GM12878 (cell line): ENCODE results near the gene MYL11. TPM values are rescaled to one million over a fixed set of nuclear protein-coding genes. Genes with fewer than 3 reads are reported as not detected.

Experiments
- CBFB ChIP-seq: IDR thresholded peaks from 2 replicates; pipeline ENCODE4 v1.6.1; 2016; ENCODE audit warnings: antibody characterized with exemption, low read depth
- CHD4 ChIP-seq: fragments of 200-600 bp; sonication (generic); IDR thresholded peaks from 2 replicates; pipeline ENCODE4 v1.6.1; 2016; ENCODE audit warnings: mild to moderate bottlenecking
- CUX1 ChIP-seq: IDR thresholded peaks from 2 replicates; pipeline ENCODE4 v1.6.1; 2012; ENCODE audit warnings: improper control_type of control experiment, low read depth, low read length; ENCODE audit not compliant: insufficient replicate concordance
- EGR1 ChIP-seq, 2 experiments: IDR thresholded peaks; 1 replicate in 1 of 2; 2 replicates in 1 of 2; pipeline ENCODE4 v1.6.1; 2011 to 2012; ENCODE audit warnings: low read depth in 2 of 2, low read length in 2 of 2, borderline replicate concordance in 1 of 2, mild to moderate bottlenecking in 1 of 2, moderate library complexity in 1 of 2
- FOS ChIP-seq: IDR thresholded peaks from 3 replicates; pipeline ENCODE4 v1.6.1; 2011; ENCODE audit warnings: borderline replicate concordance; ENCODE audit not compliant: insufficient read length; ENCODE audit errors: extremely low read depth
- JUNB ChIP-seq: IDR thresholded peaks from 2 replicates; pipeline ENCODE4 v1.6.1; 2016; ENCODE audit warnings: antibody characterized with exemption, mild to moderate bottlenecking
- LARP7 ChIP-seq: fragments of 450-650 bp; IDR thresholded peaks from 2 replicates; pipeline ENCODE4 v1.6.1; 2017; ENCODE audit warnings: mild to moderate bottlenecking
- MTA2 ChIP-seq: fragments of 450-650 bp; IDR thresholded peaks from 2 replicates; pipeline ENCODE4 v1.6.1; 2016; ENCODE audit warnings: low read depth, mild to moderate bottlenecking, moderate library complexity
- NR2F1 ChIP-seq: fragments of 450-650 bp; conservative IDR thresholded peaks from 2 replicates; pipeline ENCODE4 v1.6.1; 2017; ENCODE audit warnings: mild to moderate bottlenecking
- NRF1 ChIP-seq: conservative IDR thresholded peaks from 2 replicates; pipeline ENCODE4 v1.6.1; 2011; ENCODE audit warnings: mild to moderate bottlenecking, low read depth, low read length, improper control_type of control experiment
- POLR2A ChIP-seq: IDR thresholded peaks from 2 replicates; pipeline ENCODE4 v1.6.1; 2011; ENCODE audit warnings: low read depth, mild to moderate bottlenecking, low read length
- SMARCA5 ChIP-seq: fragments of 450-650 bp; IDR thresholded peaks from 2 replicates; pipeline ENCODE4 v1.6.1; 2017; ENCODE audit warnings: mild to moderate bottlenecking
- SP1 ChIP-seq: IDR thresholded peaks from one replicate; pipeline ENCODE4 v1.6.1; 2011; ENCODE audit warnings: low read depth, low read length
- SPI1 ChIP-seq: IDR thresholded peaks from 2 replicates; pipeline ENCODE4 v1.6.1; 2011; ENCODE audit warnings: low read depth, mild to moderate bottlenecking, low read length, moderate library complexity, borderline replicate concordance; ENCODE audit not compliant: insufficient read depth
- TARDBP ChIP-seq: IDR thresholded peaks from 2 replicates; pipeline ENCODE4 v1.6.1; 2016; ENCODE audit warnings: borderline replicate concordance
- YY1 ChIP-seq: IDR thresholded peaks from 2 replicates; pipeline ENCODE4 v1.6.1; 2011; ENCODE audit warnings: low read depth, mild to moderate bottlenecking, low read length
- ZNF274 ChIP-seq: IDR thresholded peaks from one replicate; pipeline ENCODE4 v1.8.0; 2011; ENCODE audit not compliant: insufficient read length, insufficient read depth
- ZNF622 ChIP-seq: fragments of 450-650 bp; IDR thresholded peaks from 2 replicates; pipeline ENCODE4 v1.6.1; 2017; ENCODE audit warnings: mild to moderate bottlenecking, inconsistent platforms
- ZNF687 ChIP-seq: fragments of 450-650 bp; IDR thresholded peaks from 2 replicates; pipeline ENCODE4 v1.6.1; 2017; ENCODE audit warnings: mild to moderate bottlenecking, moderate library complexity
- polyA plus RNA-seq, 11 experiments: library from polyadenylated mRNA; depleted of rRNA in 4 of 11; unstranded in 6 of 11; stranded (reverse) in 5 of 11; fragments of >200 nt; fragmentation: Nextera tagmentation in 4 of 11; fragmentation: Illumina TruSeq in 1 of 11; extraction: Ambion mirVana in 4 of 11; extraction: Trizol in 1 of 11; gene quantifications; 1 replicate in 1 of 11; 2 replicates in 10 of 11; pipeline versions ENCODE4 v1.2.1 to v1.2.3, GENCODE V29; 2011 to 2016; ENCODE audit warnings: inconsistent platforms in 2 of 11, missing spikeins in 2 of 11, low read depth in 1 of 11
- total RNA-seq, 4 experiments: library from RNA; depleted of rRNA in 3 of 4; stranded (reverse); fragments of >200 nt in 3 of 4; fragmentation: Illumina TruSeq in 1 of 4; extraction: Trizol in 1 of 4; gene quantifications; 2 replicates each; pipeline versions ENCODE4 v1.2.1 to v1.2.3, GENCODE V29; 2013 to 2021
- TF ChIP-seq, protein P1 (sequence below): IDR thresholded peaks from 2 replicates; pipeline ENCODE4 v1.6.1; 2012; ENCODE audit warnings: mild to moderate bottlenecking, low read depth, low read length

Gene MYL11
- total and polyA plus RNA-seq, 10 of the 15 experiments (the other 5 are each of a cell fraction or from before 2014, with no cell fraction given) = 0.19 to 1.2 (median 0.61) TPM; not detected in 5

DNA sequence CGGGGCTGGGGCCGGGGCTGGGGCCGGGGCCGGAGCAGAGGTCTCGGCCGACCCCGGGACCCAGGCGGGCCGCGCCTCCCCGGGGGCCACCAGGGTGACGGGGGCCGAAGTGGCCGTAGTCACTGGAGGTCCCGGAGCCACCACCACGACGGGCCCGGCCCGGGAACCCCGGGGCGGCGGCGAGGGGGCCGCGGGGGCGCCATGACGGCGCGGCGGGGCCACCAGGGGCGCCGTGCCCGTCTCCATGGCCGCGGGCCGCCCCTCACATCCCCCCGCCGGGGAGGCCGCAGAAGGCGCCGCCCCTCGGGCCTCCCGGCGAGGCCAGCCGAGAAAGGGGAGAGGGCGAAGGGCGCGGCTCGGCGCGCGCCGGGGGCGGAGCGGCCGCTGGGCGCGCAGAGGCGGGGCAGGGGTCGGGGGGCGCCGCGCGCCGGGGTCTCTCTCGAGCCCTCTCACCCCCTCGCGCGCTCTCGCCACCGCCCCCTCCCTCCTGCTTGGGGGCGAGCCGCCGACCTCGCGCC lies 4.6 kb upstream of the MYL11 start (continued):
- TF ChIP-seq, protein P1, sequence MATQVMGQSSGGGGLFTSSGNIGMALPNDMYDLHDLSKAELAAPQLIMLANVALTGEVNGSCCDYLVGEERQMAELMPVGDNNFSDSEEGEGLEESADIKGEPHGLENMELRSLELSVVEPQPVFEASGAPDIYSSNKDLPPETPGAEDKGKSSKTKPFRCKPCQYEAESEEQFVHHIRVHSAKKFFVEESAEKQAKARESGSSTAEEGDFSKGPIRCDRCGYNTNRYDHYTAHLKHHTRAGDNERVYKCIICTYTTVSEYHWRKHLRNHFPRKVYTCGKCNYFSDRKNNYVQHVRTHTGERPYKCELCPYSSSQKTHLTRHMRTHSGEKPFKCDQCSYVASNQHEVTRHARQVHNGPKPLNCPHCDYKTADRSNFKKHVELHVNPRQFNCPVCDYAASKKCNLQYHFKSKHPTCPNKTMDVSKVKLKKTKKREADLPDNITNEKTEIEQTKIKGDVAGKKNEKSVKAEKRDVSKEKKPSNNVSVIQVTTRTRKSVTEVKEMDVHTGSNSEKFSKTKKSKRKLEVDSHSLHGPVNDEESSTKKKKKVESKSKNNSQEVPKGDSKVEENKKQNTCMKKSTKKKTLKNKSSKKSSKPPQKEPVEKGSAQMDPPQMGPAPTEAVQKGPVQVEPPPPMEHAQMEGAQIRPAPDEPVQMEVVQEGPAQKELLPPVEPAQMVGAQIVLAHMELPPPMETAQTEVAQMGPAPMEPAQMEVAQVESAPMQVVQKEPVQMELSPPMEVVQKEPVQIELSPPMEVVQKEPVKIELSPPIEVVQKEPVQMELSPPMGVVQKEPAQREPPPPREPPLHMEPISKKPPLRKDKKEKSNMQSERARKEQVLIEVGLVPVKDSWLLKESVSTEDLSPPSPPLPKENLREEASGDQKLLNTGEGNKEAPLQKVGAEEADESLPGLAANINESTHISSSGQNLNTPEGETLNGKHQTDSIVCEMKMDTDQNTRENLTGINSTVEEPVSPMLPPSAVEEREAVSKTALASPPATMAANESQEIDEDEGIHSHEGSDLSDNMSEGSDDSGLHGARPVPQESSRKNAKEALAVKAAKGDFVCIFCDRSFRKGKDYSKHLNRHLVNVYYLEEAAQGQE = no peak
- TF ChIP-seq NRF1 (no peak), LARP7 (peak; percentile 93), CBFB (no peak), SP1 (no peak), CUX1 (no peak), FOS (no peak), CHD4 (no peak), ZNF687 (0 out of 2 replicates have a peak, but pooled peaks have one; percentile 19), SPI1 (no peak), MTA2 (no peak), POLR2A (peak; percentile 80), YY1 (peak; percentile 82), ZNF622 (no peak), SMARCA5 (peak; percentile 84; the same call in 1 of the 2 replicates), JUNB (no peak), EGR1 (IDR thresholded peaks at IDR 0.05; ENCODE audit: borderline replicate concordance in 1 of 2, low read depth in 2 of 2, low read length in 2 of 2) (peak in 1 of 2 experiments; percentile 70; a peak in 1 of 3 replicates), ZNF274 (no peak), TARDBP (no peak), NR2F1 (peak; percentile 74)
